GM10847 (cell line): ENCODE measurements around the gene OSBPL3.

Experiments used
- POLR2A ChIP-seq: IDR thresholded peaks from 2 replicates; pipeline ENCODE4 v1.6.1; 2011; ENCODE audit not compliant: insufficient read length; ENCODE audit errors: extremely low read depth

OSBPL3 gene

GRCh38 chr7:24987331-24987842 is 7.4 kb upstream of the OSBPL3 start:
- TF ChIP-seq POLR2A, result no peak

GRCh38 chr7:24982917-24983316 is 2.9 kb upstream of the OSBPL3 start:
- TF ChIP-seq POLR2A, result no peak

DNA sequence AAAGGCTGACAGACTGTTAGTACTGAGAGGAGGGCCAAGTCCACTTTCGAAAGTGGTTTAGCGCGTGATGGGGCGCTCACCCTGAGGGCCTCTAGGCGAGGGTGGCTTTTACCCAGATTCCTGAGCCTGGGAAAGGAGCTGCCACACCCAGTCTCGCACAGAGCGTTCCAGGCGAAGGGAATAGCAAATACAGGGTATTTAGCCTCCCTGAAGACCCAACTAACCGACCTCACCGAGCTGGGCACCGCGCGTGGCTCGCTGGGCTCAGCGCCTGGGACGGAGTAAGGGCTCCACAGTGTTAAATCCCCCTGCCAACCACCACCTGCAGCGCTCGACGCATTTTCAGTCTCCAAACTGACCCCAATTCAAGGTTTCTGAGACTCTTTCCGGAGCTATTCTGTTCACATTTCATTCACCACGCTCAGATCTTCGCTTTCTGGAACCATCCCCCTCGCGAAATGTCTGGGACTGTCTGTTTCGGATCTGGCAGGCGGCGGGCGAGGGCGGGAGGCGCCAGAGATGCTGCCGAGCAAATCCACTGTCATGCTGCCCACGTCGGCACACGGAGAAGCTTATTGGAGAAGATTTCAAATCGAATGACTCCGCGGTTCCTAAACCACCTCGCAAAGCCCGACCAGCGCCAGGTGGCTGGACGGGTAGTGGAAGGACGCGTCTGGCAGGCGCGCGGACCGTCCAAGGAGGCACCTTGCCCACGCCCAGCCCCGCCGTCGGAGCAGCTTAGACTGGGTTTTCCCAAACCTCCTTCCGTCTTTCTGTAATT is 1.4 kb upstream of the OSBPL3 start:
- TF ChIP-seq POLR2A, result peak; percentile 39

DNA sequence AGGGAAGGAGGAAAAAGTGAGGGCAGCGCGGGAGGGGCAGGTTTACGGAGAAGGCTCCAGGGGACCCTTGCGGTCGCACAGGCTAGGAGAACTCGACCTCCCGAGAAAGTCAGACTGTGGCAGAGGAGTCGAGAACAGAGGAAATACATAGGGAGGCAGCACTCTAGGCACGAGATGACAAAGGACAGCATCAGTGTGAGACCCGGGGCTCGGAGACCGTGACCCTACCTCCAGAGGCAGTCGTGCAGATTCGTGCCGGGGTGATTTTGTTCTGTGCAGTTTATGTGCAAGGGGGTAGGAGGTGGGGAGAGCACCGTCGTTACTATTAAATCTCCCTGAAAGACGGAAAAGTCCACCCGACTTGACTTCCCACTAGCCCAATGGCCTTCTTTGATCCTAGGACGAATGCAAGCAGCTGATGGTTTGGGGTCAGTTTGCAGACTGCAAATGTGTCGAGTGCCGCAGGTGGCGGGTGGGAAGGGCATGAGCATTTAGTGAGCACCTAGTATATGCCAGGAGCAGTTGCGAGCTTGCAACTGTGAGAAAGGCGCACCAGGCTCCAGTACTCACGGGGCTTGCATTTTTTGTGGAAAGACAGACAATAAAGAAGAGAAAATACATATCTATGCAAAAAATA is 674 bp upstream of the OSBPL3 start:
- TF ChIP-seq POLR2A, result no peak

GRCh38 chr7:24979470-24979862 is 512 bp downstream of the OSBPL3 start:
- TF ChIP-seq POLR2A, result peak; percentile 16

- TF ChIP-seq POLR2A, result no peak
Observed at GRCh38 chr7:24978843-24979469, 1.0 kb downstream of the OSBPL3 start.

GRCh38 chr7:24975644-24976260 is 4.2 kb downstream of the OSBPL3 start:
- TF ChIP-seq POLR2A, result no peak

DNA sequence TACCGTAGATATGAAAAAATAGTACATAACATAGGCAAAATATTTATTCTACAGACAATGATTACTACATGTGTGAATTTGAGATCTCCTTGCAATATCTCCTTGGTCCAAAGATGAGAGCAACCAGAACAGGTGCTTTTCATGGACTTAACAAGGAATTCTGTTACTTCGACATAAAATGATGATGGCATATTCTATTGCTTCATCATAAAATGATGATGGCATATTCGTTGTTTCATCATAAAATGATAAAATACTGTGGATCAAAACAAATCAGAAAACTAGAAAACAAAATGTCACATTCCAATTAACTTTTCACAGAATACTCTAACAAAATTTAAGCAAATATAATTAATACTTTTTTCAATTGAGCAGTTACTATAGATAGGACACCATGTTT is 4.8 kb downstream of the OSBPL3 start:
- no peak for TF ChIP-seq POLR2A

GRCh38 chr7:24974026-24974832 is 5.7 kb downstream of the OSBPL3 start:
- no peak for TF ChIP-seq POLR2A

- TF ChIP-seq POLR2A, result no peak
Observed at GRCh38 chr7:24972991-24973390, 7.0 kb downstream of the OSBPL3 start.

DNA sequence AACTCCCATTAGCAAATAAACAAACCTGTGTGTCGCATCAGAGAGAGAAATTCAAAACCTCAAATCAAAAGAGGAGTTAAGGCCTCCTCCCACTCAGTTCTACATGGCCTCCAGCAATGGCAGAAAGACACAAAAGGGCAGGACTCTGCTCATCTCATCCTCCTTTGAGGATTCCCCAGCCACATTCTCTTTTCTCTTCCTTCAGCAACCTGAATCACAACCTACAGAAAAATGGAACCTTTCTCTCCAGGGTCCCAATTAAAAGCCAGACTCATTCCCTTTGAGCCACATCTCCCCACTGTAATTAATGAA is 7.9 kb downstream of the OSBPL3 start:
- no peak for TF ChIP-seq POLR2A

GRCh38 chr7:24971333-24972165 is 8.4 kb downstream of the OSBPL3 start:
- no peak for TF ChIP-seq POLR2A

- no peak for TF ChIP-seq POLR2A
Observed at GRCh38 chr7:24970676-24971075, 9.3 kb downstream of the OSBPL3 start.

DNA sequence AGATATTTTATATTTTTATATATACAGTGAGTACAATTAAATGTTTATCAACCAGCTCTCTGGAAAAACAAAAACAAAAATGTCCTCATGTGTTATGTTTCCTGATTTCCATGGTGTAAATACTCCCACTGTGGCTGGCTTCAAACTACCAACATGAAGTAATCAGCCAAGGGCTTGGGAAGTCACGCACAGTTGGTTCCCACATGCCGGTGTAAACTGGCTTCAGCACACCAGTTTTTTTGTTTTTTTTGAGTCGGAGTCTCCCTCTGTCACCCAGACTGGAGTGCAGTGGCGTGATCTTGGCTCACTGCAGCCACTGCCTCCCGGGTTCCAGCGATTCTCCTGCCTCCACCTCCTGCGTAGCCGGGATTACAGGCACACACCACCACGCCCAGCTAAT is 11.8 kb downstream of the OSBPL3 start:
- TF ChIP-seq POLR2A, result no peak
